ENCODE data around the gene RAB23.

- TF ChIP-seq CTCF (IDR thresholded peaks at IDR 0.05; ENCODE audit: insufficient read depth, low read depth, low read length): no peak
- TF ChIP-seq EZH2 (IDR thresholded peaks at IDR 0.05; ENCODE audit: insufficient read depth, low read length): no peak
These were observed 5.6 kb downstream of the RAB23 start for GRCh38 chr6:57216235-57217101.
